Adrenal gland (tissue), 5 donors: ENCODE measurements around the gene MAPK10.

Source experiments
- CTCF ChIP-seq, 6 experiments: fragments of 450-650 bp in 4 of 6; fragments of 200-600 bp in 2 of 6; sonication (generic) in 1 of 6; IDR thresholded peaks; 1 replicate in 5 of 6; 2 replicates in 1 of 6; pipeline versions ENCODE4 v1.5.1 to v1.8.0; 2016 to 2021; ENCODE audit warnings: antibody characterized with exemption in 6 of 6, mild to moderate bottlenecking in 2 of 6, moderate library complexity in 1 of 6
- POLR2A ChIP-seq, 2 donors: fragments of 450-650 bp; IDR thresholded peaks; one replicate each; pipeline ENCODE4 v1.6.1; 2017; ENCODE audit warnings: antibody characterized with exemption in 2 of 2, mild to moderate bottlenecking in 2 of 2, moderate library complexity in 1 of 2
- donor health status: DM: no; HTN: no; CAD: no.

GRCh38 chr4:86247906-86248305 lies 111.9 kb downstream of the MAPK10 start:
- TF ChIP-seq CTCF (IDR thresholded peaks at IDR 0.05) (no peak), POLR2A (IDR thresholded peaks at IDR 0.05) (no peak)
